Muscle layer of duodenum (tissue), 2 donors: ENCODE measurements around the gene GABBR2.
"Not testable (repeated sequence)": the region's sequence is repeated elsewhere in the genome, so short reads cannot be mapped to it uniquely, and the experiment has no call there.

Source experiments
- H3K27ac ChIP-seq: one replicate; pipeline ENCODE4 v1.7.0; 2013; ENCODE audit warnings: mild to moderate bottlenecking, low read length
- H3K27me3 ChIP-seq: one replicate; pipeline ENCODE4 v1.7.0; 2013; ENCODE audit warnings: low read depth, mild to moderate bottlenecking, control low read depth, low read length
- H3K36me3 ChIP-seq, 2 donors: one replicate each; pipeline ENCODE4 v1.7.0; 2013; ENCODE audit warnings: low read length in 2 of 2, control low read depth in 1 of 2, mild to moderate bottlenecking in 1 of 2; ENCODE audit not compliant: insufficient read depth in 2 of 2, control insufficient read depth in 1 of 2
- H3K4me1 ChIP-seq, 2 donors: one replicate each; pipeline ENCODE4 v1.7.0; 2013; ENCODE audit warnings: low read length in 2 of 2, mild to moderate bottlenecking in 2 of 2, control low read depth in 1 of 2, moderate library complexity in 1 of 2; ENCODE audit not compliant: insufficient read depth in 2 of 2, control insufficient read depth in 1 of 2
- H3K4me3 ChIP-seq, 2 donors: one replicate each; pipeline ENCODE4 v1.7.0; 2013; ENCODE audit warnings: low read length in 2 of 2, low read depth in 1 of 2, mild to moderate bottlenecking in 1 of 2
- H3K9me3 ChIP-seq, 2 donors: one replicate each; pipeline ENCODE4 v1.7.0; 2013; ENCODE audit warnings: low read length in 2 of 2, control low read depth in 1 of 2, mild to moderate bottlenecking in 1 of 2; ENCODE audit not compliant: control insufficient read depth in 1 of 2
- donor health status: healthy.

The GABBR2 gene

GRCh38 chr9:98501259-98501658 is 207.5 kb downstream of the GABBR2 start:
- not testable (repeated sequence) for H3K4me1 ChIP-seq, H3K9me3 ChIP-seq, H3K27me3 ChIP-seq, H3K36me3 ChIP-seq, H3K27ac ChIP-seq, H3K4me3 ChIP-seq

GRCh38 chr9:98500337-98500919 is 208.3 kb downstream of the GABBR2 start:
- H3K9me3 ChIP-seq, result no peaks in the 10 kb centered on the region
- no peak overlapping the region for H3K27ac ChIP-seq
- H3K36me3 ChIP-seq, result no peaks in the 10 kb centered on the region
- no peaks in the 10 kb centered on the region for H3K27me3 ChIP-seq
- H3K4me1 ChIP-seq, result no peaks in the 10 kb centered on the region
- no peak overlapping the region for H3K4me3 ChIP-seq

- Histone ChIP-seq H3K4me3 (no peak overlapping the region), H3K9me3 (no peaks in the 10 kb centered on the region), H3K4me1 (no peaks in the 10 kb centered on the region), H3K27me3 (no peaks in the 10 kb centered on the region), H3K36me3 (no peaks in the 10 kb centered on the region), H3K27ac (no peak overlapping the region)
These were observed 213.2 kb downstream of the GABBR2 start for GRCh38 chr9:98495530-98495929.

- no peaks in the 10 kb centered on the region for H3K27me3 ChIP-seq
- H3K4me1 ChIP-seq, result no peaks in the 10 kb centered on the region
- H3K27ac ChIP-seq, result no peak overlapping the region
- H3K36me3 ChIP-seq, result no peaks in the 10 kb centered on the region
- H3K9me3 ChIP-seq, result no peaks in the 10 kb centered on the region
- no peak overlapping the region for H3K4me3 ChIP-seq
These were observed 213.9 kb downstream of the GABBR2 start for GRCh38 chr9:98494852-98495251.

- no peaks in the 10 kb centered on the region for H3K9me3 ChIP-seq
- H3K27me3 ChIP-seq, result no peaks in the 10 kb centered on the region
- H3K27ac ChIP-seq, result no peak overlapping the region
- no peaks in the 10 kb centered on the region for H3K4me1 ChIP-seq
- H3K4me3 ChIP-seq, result no peak overlapping the region
- H3K36me3 ChIP-seq, result no peaks in the 10 kb centered on the region
These were observed 216.9 kb downstream of the GABBR2 start for GRCh38 chr9:98491828-98492227.

GRCh38 chr9:98491231-98491651 is 217.5 kb downstream of the GABBR2 start:
- H3K27ac ChIP-seq, result no peak overlapping the region
- H3K9me3 ChIP-seq, result no peaks in the 10 kb centered on the region
- H3K27me3 ChIP-seq, result no peaks in the 10 kb centered on the region
- H3K36me3 ChIP-seq, result no peaks in the 10 kb centered on the region
- no peaks in the 10 kb centered on the region for H3K4me1 ChIP-seq
- H3K4me3 ChIP-seq, result no peak overlapping the region

GRCh38 chr9:98488571-98489312 is 220.0 kb downstream of the GABBR2 start:
- no peaks in the 10 kb centered on the region for H3K36me3 ChIP-seq
- no peak overlapping the region for H3K4me3 ChIP-seq
- H3K9me3 ChIP-seq, result no peaks in the 10 kb centered on the region
- H3K27me3 ChIP-seq, result no peaks in the 10 kb centered on the region
- no peaks in the 10 kb centered on the region for H3K4me1 ChIP-seq
- no peak overlapping the region for H3K27ac ChIP-seq

GRCh38 chr9:98485706-98486105 is 223.0 kb downstream of the GABBR2 start:
- Histone ChIP-seq H3K4me3 (no peak overlapping the region), H3K27ac (no peak overlapping the region), H3K27me3 (no peaks in the 10 kb centered on the region), H3K4me1 (no peaks in the 10 kb centered on the region), H3K36me3 (no peaks in the 10 kb centered on the region), H3K9me3 (no peaks in the 10 kb centered on the region)

GRCh38 chr9:98484162-98484561 is 224.6 kb downstream of the GABBR2 start:
- Histone ChIP-seq H3K36me3 (no peaks in the 10 kb centered on the region), H3K27ac (no peak overlapping the region), H3K9me3 (no peaks in the 10 kb centered on the region), H3K27me3 (no peaks in the 10 kb centered on the region), H3K4me3 (no peak overlapping the region), H3K4me1 (no peaks in the 10 kb centered on the region)

GRCh38 chr9:98482226-98482625 is 226.5 kb downstream of the GABBR2 start:
- no peaks in the 10 kb centered on the region for H3K9me3 ChIP-seq
- no peak overlapping the region for H3K27ac ChIP-seq
- H3K4me3 ChIP-seq, result no peak overlapping the region

GRCh38 chr9:98481676-98482075 is 227.1 kb downstream of the GABBR2 start:
- Histone ChIP-seq H3K36me3 (no peaks in the 10 kb centered on the region), H3K4me3 (no peak overlapping the region), H3K4me1 (no peaks in the 10 kb centered on the region), H3K9me3 (no peaks in the 10 kb centered on the region), H3K27ac (no peak overlapping the region), H3K27me3 (no peaks in the 10 kb centered on the region)

More at GRCh38 chr9:98482226-98482625, 226.5 kb downstream of the GABBR2 start:
- Histone ChIP-seq H3K36me3 (no peaks in the 10 kb centered on the region), H3K27me3 (no peaks in the 10 kb centered on the region), H3K4me1 (no peaks in the 10 kb centered on the region)
